Thymus (tissue), 11 donors: ENCODE measurements around the gene ZNF608. TPM values are rescaled to one million over a fixed set of nuclear protein-coding genes. Genes with fewer than 3 reads are reported as not detected.

Source experiments
- DNase-seq, 9 donors: peaks; one replicate each; pipeline ENCODE4 v3.0.0-alpha.2; 2013; ENCODE audit warnings: low spot score in 9 of 9, low read depth in 6 of 9, missing footprints in 1 of 9
- H3K27ac ChIP-seq, 2 donors: one replicate each; pipeline ENCODE4 v1.5.1; 2013; ENCODE audit warnings: control low read depth in 1 of 2, low read depth in 1 of 2, low read length in 1 of 2, mild to moderate bottlenecking in 1 of 2, moderate library complexity in 1 of 2
- H3K27me3 ChIP-seq, 2 donors: one replicate each; pipeline ENCODE4 v1.5.1; 2013; ENCODE audit warnings: low read length in 1 of 2; ENCODE audit not compliant: control insufficient read depth in 2 of 2, insufficient read depth in 1 of 2
- H3K36me3 ChIP-seq, 2 donors: one replicate each; pipeline ENCODE4 v1.5.1; 2013; ENCODE audit warnings: low read length in 1 of 2, mild to moderate bottlenecking in 1 of 2, moderate library complexity in 1 of 2; ENCODE audit not compliant: control insufficient read depth in 2 of 2, insufficient read depth in 2 of 2
- H3K4me1 ChIP-seq, 2 donors: one replicate each; pipeline ENCODE4 v1.5.1; 2013; ENCODE audit warnings: low read length in 2 of 2; ENCODE audit not compliant: control insufficient read depth in 2 of 2, insufficient read depth in 2 of 2
- H3K4me3 ChIP-seq, 2 donors: one replicate each; pipeline ENCODE4 v1.5.1; 2013; ENCODE audit warnings: low read length in 2 of 2, control low read depth in 1 of 2, mild to moderate bottlenecking in 1 of 2
- H3K9me3 ChIP-seq, 2 donors: one replicate each; pipeline ENCODE4 v1.5.1; 2013; ENCODE audit warnings: low read length in 1 of 2, mild to moderate bottlenecking in 1 of 2; ENCODE audit not compliant: control insufficient read depth in 2 of 2, insufficient read depth in 1 of 2
- WGBS: extraction: QIAGEN DNeasy Blood & Tissue Kit; methylation state at CpG from one replicate; pipeline ENCODE4 v1.1.7; 2013; 5-methylcytosine and 5-hydroxymethylcytosine counted together
- polyA plus RNA-seq: library from polyadenylated mRNA; stranded (reverse); fragments of 200-250 nt; gene quantifications from one replicate; pipeline ENCODE4 v1.2.3, GENCODE V29; 2013
- total RNA-seq: library from RNA; stranded (reverse); fragments of 120-200 nt; gene quantifications from one replicate; pipeline ENCODE4 v1.2.4, GENCODE V29; 2013
- donor health status: healthy.

Gene ZNF608
- total and polyA plus RNA-seq, 2 donors = 9.3 to 14.0 TPM

- no peaks in the 10 kb centered on the region for H3K36me3 ChIP-seq
- 83% methylated on average over 2 of the region's 2 CpGs for whole genome bisulfite sequencing
- DNase-seq = no peak
- no peaks in the 10 kb centered on the region for H3K27me3 ChIP-seq
- H3K4me3 ChIP-seq = no peak overlapping the region
- no peaks in the 10 kb centered on the region for H3K4me1 ChIP-seq
- no peak overlapping the region for H3K27ac ChIP-seq
- no peaks in the 10 kb centered on the region for H3K9me3 ChIP-seq
Observed at GRCh38 chr5:124713595-124713994, 32.8 kb downstream of the ZNF608 start.

DNA sequence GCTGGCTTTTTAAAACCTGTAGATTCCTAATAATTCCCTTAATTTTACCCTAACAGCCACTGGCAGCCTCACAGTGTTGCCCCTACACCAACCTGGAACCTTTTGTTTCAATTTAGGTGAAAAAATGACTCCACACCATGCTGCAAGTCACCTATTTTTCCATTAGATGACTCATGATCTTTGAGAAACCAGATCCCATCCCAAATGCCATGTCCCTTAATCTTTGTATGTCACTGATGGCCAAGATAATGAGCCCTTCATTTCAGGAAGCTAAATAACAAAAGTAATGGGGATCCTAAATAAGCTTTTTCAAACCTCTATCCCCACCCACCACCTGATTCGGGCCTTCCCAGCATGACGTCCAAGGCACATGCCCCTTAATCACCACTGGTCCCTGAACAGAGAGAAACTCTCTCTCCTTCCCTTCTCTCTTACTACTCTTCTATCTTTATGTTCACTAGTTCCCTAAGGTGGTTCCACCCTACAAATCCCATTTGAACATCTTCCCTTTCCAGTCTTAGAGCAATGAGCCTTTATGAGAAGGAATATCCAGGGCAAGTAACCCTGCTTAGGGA lies 33.6 kb downstream of the ZNF608 start:
- no peak overlapping the region for H3K27ac ChIP-seq
- H3K4me1 ChIP-seq = no peaks in the 10 kb centered on the region
- H3K4me3 ChIP-seq = no peak overlapping the region
- no peak for DNase-seq
- H3K36me3 ChIP-seq = no peaks in the 10 kb centered on the region
- WGBS = 97% methylated on average over 2 of the region's 2 CpGs
- no peaks in the 10 kb centered on the region for H3K9me3 ChIP-seq
- H3K27me3 ChIP-seq = no peaks in the 10 kb centered on the region

DNA sequence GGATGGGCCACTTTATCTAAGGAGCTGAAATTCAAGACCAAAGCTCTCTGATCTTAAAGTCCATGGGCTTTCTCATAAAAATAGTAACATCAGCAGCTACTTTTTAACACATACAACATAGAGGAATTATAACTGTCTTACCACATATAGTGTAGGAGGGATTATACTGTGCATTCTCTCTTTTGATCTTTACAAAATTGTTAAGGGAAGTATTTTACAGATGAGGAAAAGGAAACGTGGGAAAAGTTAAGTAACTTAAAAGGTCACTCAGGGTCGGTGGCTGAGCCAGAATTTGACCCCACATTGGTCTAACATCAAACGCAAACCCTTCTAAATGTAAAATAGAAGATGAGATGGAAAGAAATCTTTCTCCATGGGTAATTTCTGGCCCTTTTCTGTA lies 38.4 kb downstream of the ZNF608 start:
- H3K4me3 ChIP-seq = no peak overlapping the region
- no peak for DNase-seq
- H3K27ac ChIP-seq = no peak overlapping the region
- H3K27me3 ChIP-seq = no peaks in the 10 kb centered on the region
- 78% methylated on average over 3 of the region's 3 CpGs for WGBS
- no peaks in the 10 kb centered on the region for H3K9me3 ChIP-seq
- H3K36me3 ChIP-seq = no peaks in the 10 kb centered on the region
- peaks cover 0 to 6% of the 10 kb centered on the region in 2 donors for H3K4me1 ChIP-seq

DNA sequence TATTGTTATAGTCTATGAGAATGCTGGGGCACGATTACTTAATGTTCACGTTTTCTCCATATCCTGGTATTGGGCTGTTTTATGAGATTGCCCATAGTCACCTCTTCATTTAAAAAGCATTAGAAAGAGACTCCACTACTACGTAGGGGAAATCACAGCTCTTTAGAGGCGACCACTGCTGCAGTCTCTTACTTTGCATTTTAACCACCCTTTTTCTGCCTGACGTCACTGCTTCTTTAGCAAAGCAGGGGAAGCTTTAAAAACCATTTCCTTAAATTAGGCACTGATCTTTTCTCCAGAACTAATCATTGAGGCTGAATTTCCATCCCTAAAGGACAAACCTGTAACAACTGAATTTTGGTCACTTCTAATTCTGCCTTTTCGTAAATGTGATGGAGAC lies 38.9 kb downstream of the ZNF608 start:
- WGBS = 93% methylated on average over 6 of the region's 6 CpGs
- no peak for DNase-seq
- no peaks in the 10 kb centered on the region for H3K36me3 ChIP-seq
- no peaks in the 10 kb centered on the region for H3K9me3 ChIP-seq
- H3K27ac ChIP-seq = no peak overlapping the region
- no peaks in the 10 kb centered on the region for H3K27me3 ChIP-seq
- no peak overlapping the region for H3K4me3 ChIP-seq
- H3K4me1 ChIP-seq = peaks cover 0 to 6% of the 10 kb centered on the region in 2 donors

- Histone ChIP-seq H3K27me3 (no peaks in the 10 kb centered on the region), H3K4me3 (no peak overlapping the region), H3K4me1 (peaks cover 0 to 6% of the 10 kb centered on the region in 2 donors), H3K27ac (no peak overlapping the region), H3K36me3 (no peaks in the 10 kb centered on the region), H3K9me3 (no peaks in the 10 kb centered on the region)
- no peak for DNase-seq
- 91% methylated on average over 13 of the region's 13 CpGs for WGBS
Observed at GRCh38 chr5:124706729-124707361, 39.6 kb downstream of the ZNF608 start.

DNA sequence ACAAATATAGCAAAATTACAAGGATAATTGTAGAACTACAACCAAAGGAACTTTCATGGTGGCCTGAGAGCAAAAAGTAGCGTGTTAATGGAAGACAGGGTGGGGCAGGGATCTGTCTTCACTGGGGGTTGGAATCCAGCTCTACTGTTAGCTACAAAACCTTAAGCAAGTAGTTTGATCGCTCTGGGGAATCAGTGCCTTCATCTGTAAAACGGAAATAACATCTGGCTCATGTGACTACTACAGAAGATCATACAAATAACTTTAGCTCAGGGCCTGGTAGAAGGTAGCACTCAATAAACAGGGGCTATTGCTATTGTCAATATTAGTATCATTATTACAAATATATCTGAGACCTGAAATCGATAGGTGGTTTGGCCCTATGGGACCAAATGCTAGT lies 40.4 kb downstream of the ZNF608 start:
- Histone ChIP-seq H3K27me3 (no peaks in the 10 kb centered on the region), H3K4me1 (peaks cover 0 to 6% of the 10 kb centered on the region in 2 donors), H3K4me3 (no peak overlapping the region), H3K9me3 (no peaks in the 10 kb centered on the region), H3K27ac (no peak overlapping the region), H3K36me3 (no peaks in the 10 kb centered on the region)
- DNase-seq = no peak
- WGBS = 97% methylated on average over 4 of the region's 4 CpGs

- peaks cover 0 to 6% of the 10 kb centered on the region in 2 donors for H3K4me1 ChIP-seq
- no peak for DNase-seq
- no peaks in the 10 kb centered on the region for H3K27me3 ChIP-seq
- no peak overlapping the region for H3K27ac ChIP-seq
- WGBS = 97% methylated on average over 2 of the region's 2 CpGs
- H3K4me3 ChIP-seq = no peak overlapping the region
- H3K36me3 ChIP-seq = no peaks in the 10 kb centered on the region
- H3K9me3 ChIP-seq = no peaks in the 10 kb centered on the region
Observed at GRCh38 chr5:124705577-124705976, 40.9 kb downstream of the ZNF608 start.

DNA sequence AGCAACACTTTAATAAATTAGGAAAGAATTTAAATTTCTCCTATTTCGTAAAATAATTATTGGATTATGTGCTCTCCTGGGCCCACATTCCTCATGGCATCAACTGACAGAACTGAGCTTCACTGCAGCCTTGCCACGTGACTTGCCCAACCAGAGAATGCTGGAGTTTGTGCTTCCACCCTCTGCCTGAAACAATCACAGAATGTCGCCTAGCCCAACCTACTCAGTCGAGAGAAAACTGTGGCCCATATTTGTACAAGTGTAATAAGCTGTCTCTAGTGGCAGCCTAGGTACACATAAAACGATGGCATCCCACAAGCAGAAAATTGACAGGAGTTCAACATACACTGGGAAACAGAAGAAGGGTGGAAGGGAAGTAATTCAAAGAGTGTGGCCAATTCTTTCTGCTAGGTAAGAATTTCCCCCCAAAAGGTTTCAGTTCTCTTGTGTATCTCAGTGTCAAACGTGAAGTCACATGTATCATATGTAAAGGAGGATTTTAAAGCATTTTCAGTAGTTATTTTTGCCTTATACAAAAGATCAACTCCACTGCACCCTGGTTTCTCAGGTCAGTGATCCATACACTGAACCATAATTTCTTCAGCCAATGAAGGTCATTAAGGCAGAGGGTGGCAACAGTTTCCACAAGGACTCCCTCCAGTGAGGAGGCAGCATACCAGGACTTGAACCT lies 41.7 kb downstream of the ZNF608 start:
- Histone ChIP-seq H3K9me3 (no peaks in the 10 kb centered on the region), H3K4me1 (peaks cover 0 to 6% of the 10 kb centered on the region in 2 donors), H3K36me3 (no peaks in the 10 kb centered on the region), H3K27ac (no peak overlapping the region), H3K27me3 (no peaks in the 10 kb centered on the region), H3K4me3 (no peak overlapping the region)
- no peak for DNase-seq
- 92% methylated on average over 6 of the region's 6 CpGs for WGBS

DNA sequence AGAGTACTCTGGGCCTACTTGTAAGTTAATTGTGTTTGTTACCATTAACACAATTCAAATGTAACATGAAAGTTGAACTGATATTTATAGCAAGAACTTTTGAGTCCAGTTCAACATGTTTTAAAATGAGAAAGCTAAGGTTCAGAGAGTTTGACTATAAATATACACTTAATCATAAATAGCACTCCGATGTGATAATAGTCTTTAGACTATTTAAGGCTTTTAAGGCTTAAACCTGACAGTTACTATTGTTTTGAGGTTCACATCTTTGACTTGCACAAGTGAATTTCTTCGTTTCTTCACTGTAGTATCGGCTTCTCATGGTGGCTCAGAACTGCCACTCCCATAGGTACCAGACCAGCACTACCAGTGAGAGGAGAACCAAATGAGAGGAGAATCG lies 42.4 kb downstream of the ZNF608 start:
- Histone ChIP-seq H3K4me1 (peaks cover 0 to 6% of the 10 kb centered on the region in 2 donors), H3K9me3 (no peaks in the 10 kb centered on the region), H3K36me3 (no peaks in the 10 kb centered on the region), H3K4me3 (no peak overlapping the region), H3K27ac (no peak overlapping the region), H3K27me3 (no peaks in the 10 kb centered on the region)
- DNase-seq = no peak
- 94% methylated on average over 4 of the region's 4 CpGs for WGBS
